T-helper 17 cell (primary cell): Measurements from ENCODE around the gene PPFIBP2. TPM values are rescaled to one million over a fixed set of nuclear protein-coding genes. Genes with fewer than 3 reads are reported as not detected.
A peak's percentile ranks its signal among the peaks of the same experiment; 100 is the strongest.

Experiments
- ATAC-seq: fragments of 150-1000 bp; cut with Tn5 transposase; 2 replicates; pipeline ENCODE4 v1.10.0; 2021; ENCODE audit warnings: mild to moderate bottlenecking, moderate library complexity
- DNase-seq, 3 donors: peaks; one replicate each; pipeline versions ENCODE4 v3.0.0 to v3.0.0-alpha.2; 2020 to 2021
- H3K9me3 ChIP-seq: one replicate; pipeline ENCODE4 v1.7.0; 2013; ENCODE audit warnings: low read length, mild to moderate bottlenecking; ENCODE audit not compliant: control insufficient read depth, poor library complexity, severe bottlenecking
- H3K27ac Mint-ChIP-seq: one replicate; pipeline ENCODE4 v1.8.0; 2022; ENCODE audit warnings: mild to moderate bottlenecking, moderate library complexity, mixed read lengths
- H3K27me3 Mint-ChIP-seq: one replicate; pipeline ENCODE4 v1.8.0; 2022; ENCODE audit warnings: mixed read lengths
- H3K36me3 Mint-ChIP-seq: one replicate; pipeline ENCODE4 v1.8.0; 2022; ENCODE audit warnings: low read depth, mixed read lengths
- H3K4me1 Mint-ChIP-seq: one replicate; pipeline ENCODE4 v1.8.0; 2022; ENCODE audit warnings: mild to moderate bottlenecking, mixed read lengths
- H3K4me3 Mint-ChIP-seq: one replicate; pipeline ENCODE4 v1.8.0; 2022; ENCODE audit warnings: mild to moderate bottlenecking, moderate library complexity, mixed read lengths
- total RNA-seq, 4 donors: library from RNA in 2 of 4; stranded (reverse) in 2 of 4; gene quantifications; one replicate each; pipeline ENCODE4 v1.2.3 and lab custom pipeline; 2022 to 2026

The PPFIBP2 gene
- total RNA-seq, 2 donors from 2014 or later: 26.2 to 40.6 TPM

DNA sequence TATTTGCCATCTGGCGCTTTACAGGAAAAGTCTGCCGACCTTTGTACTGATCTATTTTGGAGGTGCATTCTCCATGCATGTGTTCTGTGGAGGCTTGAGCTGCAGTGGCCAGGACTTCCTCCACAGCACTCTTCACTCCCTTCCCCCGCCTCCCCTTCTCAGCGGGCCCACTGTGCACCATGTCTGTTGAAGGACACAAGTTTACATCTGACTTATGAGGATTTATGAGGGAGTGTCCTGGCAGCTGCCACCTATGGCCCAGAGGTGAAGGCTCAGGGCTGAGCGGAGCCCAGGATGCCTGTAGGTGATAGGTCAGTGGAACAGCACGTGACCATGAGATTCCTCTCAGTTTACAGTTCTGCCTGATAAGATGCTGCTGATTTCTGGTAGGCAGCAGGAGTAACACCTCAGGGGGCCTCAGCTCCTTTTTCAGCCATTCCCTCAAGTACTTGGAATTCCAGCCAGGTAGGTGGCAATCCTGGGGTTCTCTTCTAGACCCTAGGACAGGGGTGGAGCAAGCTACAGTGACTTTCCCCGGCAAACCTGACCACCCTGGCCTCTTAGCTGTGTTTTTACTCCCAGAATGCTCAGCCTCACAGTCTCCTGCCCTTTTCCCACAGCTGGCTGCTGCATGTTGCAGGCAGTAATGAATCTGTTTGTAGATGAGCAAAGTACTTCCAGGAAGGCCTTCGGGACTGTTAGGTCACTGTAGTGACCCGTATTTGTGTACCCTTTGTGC is 59.9 kb downstream of the PPFIBP2 start:
- ATAC-seq: no peak
- H3K4me3 Mint-ChIP-seq: no peak overlapping the region
- H3K27ac Mint-ChIP-seq: no peak overlapping the region
- no peak for DNase-seq
- no peaks in the 10 kb centered on the region for H3K9me3 ChIP-seq
- no peaks in the 10 kb centered on the region for H3K27me3 Mint-ChIP-seq
- H3K4me1 Mint-ChIP-seq: peaks cover 57% of the 10 kb centered on the region
- no peaks in the 10 kb centered on the region for H3K36me3 Mint-ChIP-seq

DNA sequence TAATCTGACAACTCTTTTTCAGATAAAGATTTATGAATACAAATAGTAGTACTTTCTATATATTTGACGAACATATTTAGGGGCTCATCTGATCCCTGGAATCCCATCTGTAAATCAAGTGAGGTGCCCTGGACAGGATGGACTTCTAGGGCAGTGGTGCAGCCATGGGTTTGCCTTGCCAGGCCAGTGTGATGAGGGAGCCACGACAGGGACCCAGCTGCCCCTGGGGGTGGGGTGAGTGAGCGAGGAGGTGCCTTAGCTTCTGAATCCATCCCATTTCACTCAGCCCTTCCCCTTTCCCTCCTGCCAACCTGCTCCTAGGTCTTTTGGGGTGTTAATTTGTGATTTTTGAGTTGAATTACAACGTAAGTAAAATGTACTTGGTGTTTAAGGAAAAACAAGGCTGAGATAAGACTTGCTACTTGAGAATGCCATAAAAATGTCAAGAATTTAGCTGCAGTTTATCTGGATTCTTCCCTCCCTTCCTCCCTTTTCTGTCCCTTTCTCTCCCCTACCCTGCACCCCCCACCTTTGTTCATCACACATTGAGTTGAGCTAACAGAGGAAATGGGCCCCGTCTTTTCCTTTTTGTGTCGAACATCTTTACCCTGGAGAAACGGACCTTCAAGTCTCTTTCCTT is 60.8 kb downstream of the PPFIBP2 start:
- ATAC-seq (no peak), DNase-seq (no peak)
- H3K9me3 ChIP-seq: no peaks in the 10 kb centered on the region
- H3K4me3 Mint-ChIP-seq: no peak overlapping the region
- H3K27ac Mint-ChIP-seq: no peak overlapping the region
- H3K36me3 Mint-ChIP-seq: no peaks in the 10 kb centered on the region
- H3K4me1 Mint-ChIP-seq: peaks cover 59% of the 10 kb centered on the region
- no peaks in the 10 kb centered on the region for H3K27me3 Mint-ChIP-seq

DNA sequence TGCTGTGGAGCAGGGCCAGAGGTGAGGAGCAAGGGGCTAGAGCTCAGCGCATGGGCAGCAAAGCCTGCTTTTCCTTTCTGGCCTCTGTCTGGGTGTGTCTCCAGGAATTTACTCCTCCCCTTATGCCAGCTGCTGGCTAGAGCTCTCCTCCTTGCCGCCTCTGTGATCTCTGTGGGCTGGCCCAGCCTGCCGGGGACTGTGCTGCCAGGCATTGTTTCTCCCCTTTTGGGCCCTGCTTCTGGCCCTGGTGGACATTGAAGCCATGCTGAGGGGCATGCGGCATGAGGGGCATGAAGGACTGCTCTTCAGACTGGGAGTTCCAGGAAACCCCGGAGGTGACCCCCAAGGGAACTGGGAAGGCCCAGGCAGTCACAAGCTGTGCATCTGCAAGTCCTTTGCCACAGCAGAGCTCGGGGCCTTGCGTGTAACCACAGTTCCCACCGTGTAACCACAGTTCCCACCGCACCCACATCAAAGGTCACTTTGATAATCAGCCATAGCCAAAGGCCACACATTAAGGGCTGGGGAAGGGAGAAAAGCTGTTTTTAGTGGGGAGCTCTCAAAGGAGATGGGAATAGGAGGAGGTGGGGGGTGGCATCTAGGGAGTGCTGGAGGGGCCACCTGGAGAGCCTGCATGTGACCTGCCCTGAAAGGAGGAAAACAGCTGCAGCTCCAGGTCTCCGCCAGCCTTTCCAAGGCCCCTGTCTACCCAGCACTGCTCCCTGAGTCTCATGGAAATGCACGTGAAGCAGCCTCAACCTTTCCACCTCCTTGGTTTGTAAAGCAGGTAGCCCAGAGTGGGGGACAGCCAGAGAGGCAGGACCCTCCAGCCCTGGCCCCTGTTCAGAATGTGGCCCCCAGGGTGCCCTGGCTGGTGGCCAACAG is 62.3 kb downstream of the PPFIBP2 start:
- Mint-ChIP-seq H3K4me3 (peak overlapping the region; percentile 39), H3K36me3 (no peaks in the 10 kb centered on the region), H3K27ac (no peak overlapping the region), H3K4me1 (peaks cover 54% of the 10 kb centered on the region), H3K27me3 (no peaks in the 10 kb centered on the region)
- no peaks in the 10 kb centered on the region for H3K9me3 ChIP-seq
- ATAC-seq: peak; percentile 55
- DNase-seq: no peak

DNA sequence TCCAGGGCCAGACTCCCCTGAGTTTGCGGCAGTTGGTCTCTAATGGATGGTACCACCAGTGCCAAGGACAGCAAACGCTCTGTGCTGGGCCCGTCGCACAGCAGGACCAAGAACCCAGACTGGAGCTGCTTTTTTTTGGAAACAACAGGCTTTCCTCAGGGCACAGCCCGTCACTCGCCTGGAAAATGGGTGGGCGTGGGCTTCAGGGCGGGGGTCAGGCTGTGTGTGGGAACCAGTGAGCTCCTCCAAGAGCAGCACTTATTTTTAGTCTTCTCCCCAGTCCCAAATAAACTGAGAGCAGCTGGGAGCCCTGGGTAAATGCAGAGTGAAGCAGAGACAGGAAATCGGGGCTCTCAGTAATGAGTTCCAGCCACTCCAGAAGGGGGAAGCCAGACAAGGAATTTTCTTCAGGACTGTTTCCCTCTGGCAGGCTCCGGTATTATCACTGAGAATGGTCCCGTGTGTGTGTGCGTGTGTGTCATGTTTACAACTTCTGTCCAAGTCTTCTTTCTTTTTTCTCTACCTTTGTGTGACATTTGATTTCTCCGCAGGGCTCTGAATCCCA is 63.0 kb downstream of the PPFIBP2 start:
- H3K9me3 ChIP-seq: no peaks in the 10 kb centered on the region
- DNase-seq: no peak
- Mint-ChIP-seq H3K4me3 (peak overlapping the region; percentile 47), H3K27ac (peak overlapping the region; percentile 72), H3K4me1 (peaks cover 51% of the 10 kb centered on the region), H3K27me3 (no peaks in the 10 kb centered on the region), H3K36me3 (no peaks in the 10 kb centered on the region)
- ATAC-seq: no peak

DNA sequence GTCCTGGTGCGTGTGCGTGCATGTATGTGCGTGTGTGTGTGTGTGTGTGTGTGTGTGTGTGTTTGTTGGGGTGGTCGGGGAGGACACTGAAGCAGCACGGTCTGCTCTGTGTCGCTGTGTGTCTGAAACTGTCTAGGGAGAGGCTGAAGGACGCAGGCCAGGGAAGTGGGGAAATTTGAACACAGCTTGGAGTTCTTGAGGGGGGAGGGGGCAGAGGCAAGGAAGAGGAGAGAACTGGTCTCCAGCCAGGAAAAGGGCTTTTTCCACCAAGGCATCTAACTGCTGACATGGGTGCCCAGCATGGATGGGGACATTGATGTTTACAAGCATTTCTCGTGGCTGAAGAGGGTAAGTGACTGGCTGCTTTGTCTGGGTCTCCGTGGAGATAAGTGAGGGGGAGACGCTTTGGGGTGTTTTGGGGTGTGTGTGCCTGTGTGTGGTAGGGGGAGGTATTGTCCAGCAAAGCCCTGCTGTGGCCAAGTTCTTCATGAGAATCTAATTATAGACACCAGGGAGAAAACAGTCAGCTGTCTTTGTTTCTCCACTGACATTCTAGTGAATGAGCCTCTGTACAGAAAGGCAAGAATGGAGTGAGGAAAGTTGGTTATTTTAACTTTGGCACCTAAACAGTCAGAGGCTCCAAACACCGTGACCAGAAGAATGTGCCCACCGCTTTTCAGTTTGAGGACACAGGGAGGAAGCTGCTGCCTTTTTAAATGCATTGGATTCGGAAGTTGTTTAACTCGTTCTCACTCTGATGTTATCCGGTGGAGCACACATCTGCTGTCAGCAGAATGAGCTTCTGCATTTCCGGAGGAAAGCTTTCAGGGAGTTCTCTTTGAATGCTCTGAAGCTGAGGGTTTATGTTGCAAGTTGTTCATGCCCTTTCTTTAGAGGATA is 63.7 kb downstream of the PPFIBP2 start:
- peak overlapping the region; percentile 72 for H3K27ac Mint-ChIP-seq
- H3K9me3 ChIP-seq: no peaks in the 10 kb centered on the region
- H3K27me3 Mint-ChIP-seq: no peaks in the 10 kb centered on the region
- DNase-seq: no peak
- peak overlapping the region; percentile 83 for H3K4me3 Mint-ChIP-seq
- H3K36me3 Mint-ChIP-seq: no peaks in the 10 kb centered on the region
- ATAC-seq: peak; percentile 63
- H3K4me1 Mint-ChIP-seq: peaks cover 47% of the 10 kb centered on the region

DNA sequence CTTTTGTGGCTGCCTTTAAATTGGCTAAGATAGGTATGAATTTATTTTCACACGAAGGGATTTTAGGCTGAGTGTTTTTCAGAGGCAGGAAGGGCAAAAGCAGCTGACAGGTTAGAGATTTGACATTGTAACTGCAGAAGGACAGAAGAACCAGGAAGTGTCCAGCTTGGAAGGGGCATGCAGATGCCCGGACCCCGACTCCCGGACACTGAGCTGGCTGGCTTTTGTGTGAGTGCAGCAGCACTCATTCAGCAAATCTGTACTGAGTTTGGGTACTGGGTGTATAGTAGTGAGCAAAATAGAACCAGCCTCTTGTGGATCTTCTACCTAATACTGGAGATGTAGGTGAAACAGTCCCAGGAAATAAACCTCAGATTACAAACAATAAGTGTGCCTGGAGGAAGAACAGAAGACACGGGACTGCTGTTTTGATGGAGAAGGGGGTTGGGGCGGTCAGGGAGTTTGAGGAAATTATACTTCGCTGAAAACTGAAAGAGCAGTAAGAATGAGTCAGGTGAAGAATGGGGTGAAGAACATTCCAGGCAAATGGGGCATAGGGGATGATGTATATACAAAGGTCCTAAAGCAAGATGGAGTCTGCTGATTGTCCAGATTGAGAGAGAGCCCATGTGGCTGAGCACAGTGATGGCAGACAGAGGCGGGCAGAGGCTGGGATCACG is 64.6 kb downstream of the PPFIBP2 start:
- Mint-ChIP-seq H3K27ac (peak overlapping the region; percentile 72), H3K27me3 (no peaks in the 10 kb centered on the region), H3K4me3 (peak overlapping the region; percentile 83), H3K36me3 (peaks cover 2% of the 10 kb centered on the region), H3K4me1 (peaks cover 55% of the 10 kb centered on the region)
- ATAC-seq (no peak), DNase-seq (no peak)
- H3K9me3 ChIP-seq: no peaks in the 10 kb centered on the region

DNA sequence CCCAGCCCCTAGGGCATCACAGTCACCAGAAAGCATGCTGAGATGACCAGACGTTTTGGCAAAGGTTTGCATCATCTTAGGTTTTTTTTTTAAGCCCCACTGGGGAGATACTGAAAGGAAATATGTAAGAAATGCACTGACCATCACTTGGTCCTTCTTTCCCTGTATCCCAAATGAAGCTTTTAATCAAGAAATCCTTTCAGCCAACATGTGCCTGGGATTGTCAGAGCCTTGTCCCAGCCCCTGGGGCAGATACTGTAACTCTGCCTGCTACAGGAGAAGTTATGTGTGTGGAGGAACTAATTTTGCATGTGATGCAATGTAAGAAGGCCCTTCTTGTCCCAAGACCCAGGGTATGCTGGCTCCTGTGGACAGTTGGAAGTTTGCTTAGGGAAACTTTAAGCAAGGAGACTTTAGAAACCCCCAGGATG is 65.6 kb downstream of the PPFIBP2 start:
- H3K27ac Mint-ChIP-seq: no peak overlapping the region
- no peak overlapping the region for H3K4me3 Mint-ChIP-seq
- ATAC-seq (no peak), DNase-seq (no peak)
- H3K27me3 Mint-ChIP-seq: no peaks in the 10 kb centered on the region
- peaks cover 2% of the 10 kb centered on the region for H3K36me3 Mint-ChIP-seq
- no peaks in the 10 kb centered on the region for H3K9me3 ChIP-seq
- H3K4me1 Mint-ChIP-seq: peaks cover 55% of the 10 kb centered on the region

DNA sequence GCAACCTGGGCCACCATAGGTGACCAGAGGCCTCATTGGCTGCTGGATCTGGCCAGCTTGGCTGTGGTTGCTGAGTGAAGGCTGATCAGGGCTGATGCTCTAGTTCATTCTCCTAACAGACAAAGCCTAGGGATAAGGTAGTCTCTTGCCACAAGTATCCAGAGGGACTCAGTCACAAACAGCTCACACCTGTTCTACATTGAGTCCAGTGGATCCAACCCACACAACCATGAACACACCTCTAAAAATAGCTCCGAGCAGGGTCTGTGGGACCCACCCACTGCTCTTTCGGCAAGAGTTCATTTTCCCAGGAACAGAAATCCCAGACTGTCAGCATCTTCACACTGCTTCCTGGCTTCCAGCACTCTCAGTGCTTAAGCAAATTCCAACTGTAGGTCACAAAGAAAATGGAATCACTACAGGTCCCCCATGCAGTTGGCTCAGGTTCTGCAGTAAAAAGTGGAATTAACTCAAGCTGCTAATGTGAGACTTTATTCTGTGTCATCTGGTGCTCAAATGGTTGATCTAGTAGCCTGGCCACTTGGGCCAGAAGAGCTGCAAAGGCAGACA is 67.3 kb downstream of the PPFIBP2 start:
- ATAC-seq (no peak), DNase-seq (no peak)
- Mint-ChIP-seq H3K4me1 (peaks cover 38% of the 10 kb centered on the region), H3K27me3 (no peaks in the 10 kb centered on the region), H3K27ac (no peak overlapping the region), H3K4me3 (no peak overlapping the region), H3K36me3 (peaks cover 2% of the 10 kb centered on the region)
- no peaks in the 10 kb centered on the region for H3K9me3 ChIP-seq

DNA sequence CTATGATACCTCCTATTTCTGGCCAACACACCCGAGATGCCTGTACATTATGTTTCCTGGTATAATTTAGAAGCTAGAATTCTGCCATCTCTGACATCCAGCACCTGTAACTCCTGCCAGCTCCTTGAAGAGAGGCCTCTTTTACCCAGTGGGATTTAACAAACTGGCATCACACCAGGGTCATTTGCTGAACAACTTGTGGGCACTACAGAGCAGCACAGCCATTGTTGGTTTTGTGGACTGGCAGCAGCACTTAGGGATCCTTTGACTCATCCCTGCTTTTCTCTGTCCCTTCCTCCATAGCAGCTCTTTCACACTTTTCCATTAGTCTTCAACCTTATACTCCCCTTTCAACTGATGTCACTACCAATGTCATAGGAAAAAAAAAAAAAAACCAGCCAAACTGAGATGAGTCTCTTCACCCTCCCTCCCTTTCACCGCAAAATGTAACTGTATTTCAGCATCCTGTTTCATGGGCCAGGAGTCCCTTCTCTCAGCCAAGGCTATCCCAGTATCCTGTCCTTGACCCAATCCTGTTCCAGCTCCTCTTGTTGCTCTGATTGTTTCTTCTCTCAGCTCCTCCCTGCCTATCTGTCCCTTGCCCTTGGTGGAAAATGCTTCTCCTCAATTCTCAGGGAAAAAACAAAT is 68.7 kb downstream of the PPFIBP2 start:
- H3K9me3 ChIP-seq: no peaks in the 10 kb centered on the region
- DNase-seq (no peak), ATAC-seq (no peak)
- Mint-ChIP-seq H3K27ac (peak overlapping the region; percentile 27), H3K4me3 (no peak overlapping the region), H3K27me3 (no peaks in the 10 kb centered on the region), H3K4me1 (peaks cover 25% of the 10 kb centered on the region), H3K36me3 (peaks cover 2% of the 10 kb centered on the region)

DNA sequence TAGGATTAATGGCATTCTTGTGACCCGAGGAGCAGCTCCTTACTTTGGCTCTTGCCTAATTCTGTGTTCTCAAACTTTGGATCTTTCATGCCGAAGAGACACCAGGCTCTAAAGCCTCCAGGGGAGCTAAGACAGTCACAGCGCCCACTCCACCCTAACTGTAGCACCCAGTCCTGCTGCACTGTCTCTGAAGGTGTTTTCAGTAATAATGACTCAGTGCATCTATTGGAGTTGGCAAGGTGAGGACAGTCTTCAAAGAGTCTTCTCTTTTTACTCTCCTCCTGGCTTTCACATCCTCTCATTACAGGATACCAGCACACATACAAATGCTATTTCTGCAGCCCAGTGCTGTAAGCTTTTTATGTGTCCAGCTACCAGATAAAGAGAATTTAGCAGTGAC is 69.4 kb downstream of the PPFIBP2 start:
- peak overlapping the region; percentile 27 for H3K27ac Mint-ChIP-seq
- H3K4me1 Mint-ChIP-seq: peaks cover 18% of the 10 kb centered on the region
- no peaks in the 10 kb centered on the region for H3K9me3 ChIP-seq
- no peak for ATAC-seq
- no peak for DNase-seq
- H3K27me3 Mint-ChIP-seq: no peaks in the 10 kb centered on the region
- no peak overlapping the region for H3K4me3 Mint-ChIP-seq
- H3K36me3 Mint-ChIP-seq: peaks cover 2% of the 10 kb centered on the region

DNA sequence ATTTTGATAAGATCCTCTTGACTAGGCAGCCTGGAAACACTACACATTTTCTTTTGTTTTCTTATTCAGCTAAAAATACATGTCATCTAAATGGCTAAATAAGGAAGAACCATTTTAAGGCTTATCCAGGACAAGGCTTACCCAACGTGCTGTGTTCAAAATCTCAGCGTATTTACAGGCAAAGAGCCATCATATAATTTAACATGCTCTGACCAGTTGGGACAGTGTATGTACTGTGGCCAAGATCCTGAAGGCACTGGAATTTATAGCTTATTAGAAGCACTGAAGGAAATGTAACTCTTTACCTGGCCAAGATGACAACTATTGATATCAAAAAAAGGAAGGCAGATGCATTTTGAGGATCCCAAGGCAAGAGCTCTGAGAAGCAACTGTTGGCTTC is 71.1 kb downstream of the PPFIBP2 start:
- H3K4me1 Mint-ChIP-seq: peaks cover 13% of the 10 kb centered on the region
- H3K27ac Mint-ChIP-seq: no peak overlapping the region
- H3K4me3 Mint-ChIP-seq: no peak overlapping the region

More for the DNA sequence above, 71.1 kb downstream of the PPFIBP2 start:
- peaks cover 2% of the 10 kb centered on the region for H3K36me3 Mint-ChIP-seq
- H3K9me3 ChIP-seq: no peaks in the 10 kb centered on the region
- no peaks in the 10 kb centered on the region for H3K27me3 Mint-ChIP-seq
- DNase-seq: no peak
- ATAC-seq: no peak
